Stimulated activated CD4-positive, alpha-beta T cell treated with anti-CD3 and anti-CD28 coated beads, Interleukin-2, amount 100 ng/mL, for 4 hours (primary cell): ENCODE results near the gene DIP2C.
"Not testable (repeated sequence)": the region's sequence is repeated elsewhere in the genome, so short reads cannot be mapped to it uniquely, and the experiment has no call there.

Source experiments
- DNase-seq: peaks from one replicate; pipeline ENCODE4 v3.0.0-alpha.2; 2020; ENCODE audit warnings: low read depth

DIP2C gene

GRCh38 chr10:660413-660969, 29.0 kb downstream of the DIP2C start:
- DNase-seq, result no peak

DNA sequence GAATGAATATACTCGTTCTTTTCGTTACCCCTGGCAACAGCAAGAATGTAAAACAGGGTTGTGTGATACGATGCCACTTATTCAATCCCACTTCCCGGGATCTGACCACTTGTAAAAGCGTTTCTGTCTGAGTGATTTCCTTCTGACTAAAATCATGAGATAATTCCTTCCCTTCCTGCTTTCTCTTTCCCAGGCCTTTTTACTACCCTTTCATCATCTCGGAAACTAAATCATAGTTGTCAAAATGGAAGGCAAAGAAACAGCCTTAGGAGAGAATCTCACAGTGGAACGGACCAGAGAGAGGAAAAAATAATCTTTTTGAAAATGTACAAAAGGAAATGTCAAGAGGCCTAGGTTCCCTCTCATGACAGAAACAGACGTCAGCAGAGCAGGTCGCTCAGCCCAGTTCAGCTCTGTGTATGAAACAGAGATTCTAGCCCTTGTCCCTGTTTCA, 29.8 kb downstream of the DIP2C start:
- DNase-seq, result no peak

GRCh38 chr10:657816-658350, 31.6 kb downstream of the DIP2C start:
- DNase-seq, result not testable (repeated sequence)

- DNase-seq, result no peak
Measured at GRCh38 chr10:656883-657282, 32.6 kb downstream of the DIP2C start.

DNA sequence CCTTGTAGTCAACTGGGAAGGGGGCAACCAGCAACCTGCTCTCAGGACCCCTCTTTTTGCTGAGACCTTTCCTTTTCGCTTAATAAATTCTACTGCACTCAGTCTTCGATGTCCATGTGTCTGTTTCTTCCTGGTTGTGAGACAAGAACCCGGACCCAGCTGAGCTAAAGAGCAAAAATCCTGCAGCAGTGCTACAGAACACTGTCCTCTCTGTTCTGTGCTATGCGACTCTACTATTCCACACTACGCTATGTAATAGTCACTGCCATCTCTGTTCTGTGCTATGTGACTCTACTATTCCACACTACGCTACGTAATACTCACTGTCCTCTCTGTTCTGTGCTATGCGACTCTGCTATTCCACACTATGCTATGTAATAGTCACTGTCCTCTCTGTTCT, 34.3 kb downstream of the DIP2C start:
- no peak for DNase-seq

GRCh38 chr10:654647-654996, 34.8 kb downstream of the DIP2C start:
- DNase-seq, result no peak

DNA sequence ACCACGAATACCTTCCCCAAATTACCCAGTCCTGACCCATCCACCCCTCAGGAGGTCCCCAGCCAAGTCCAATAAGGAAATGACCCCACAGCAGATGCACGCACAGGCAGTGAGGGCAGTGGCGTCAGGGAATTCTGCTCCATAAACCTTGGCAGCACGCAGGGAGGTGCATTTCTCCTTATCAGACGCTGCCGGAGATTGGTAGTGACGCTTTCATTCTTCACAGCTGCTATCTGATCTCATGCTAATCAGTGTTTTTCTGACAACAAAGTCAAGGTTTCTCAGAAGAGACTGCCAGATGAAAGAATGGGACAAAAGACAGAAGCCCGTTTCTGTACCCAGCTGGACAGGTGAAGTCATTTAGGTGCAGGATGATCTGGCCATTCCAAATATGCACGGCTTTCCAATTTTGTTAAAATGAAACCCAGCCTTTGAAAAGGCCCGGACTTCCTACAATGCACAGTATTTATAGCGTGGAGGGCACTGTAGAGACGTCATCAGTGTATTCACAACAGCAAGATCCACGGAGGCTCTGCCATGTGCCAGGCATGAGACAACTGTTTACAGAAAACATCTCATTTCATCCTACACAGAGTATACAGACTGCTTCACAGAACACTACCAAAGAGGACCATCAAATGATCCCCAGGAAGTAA, 35.3 kb downstream of the DIP2C start:
- no peak for DNase-seq

DNA sequence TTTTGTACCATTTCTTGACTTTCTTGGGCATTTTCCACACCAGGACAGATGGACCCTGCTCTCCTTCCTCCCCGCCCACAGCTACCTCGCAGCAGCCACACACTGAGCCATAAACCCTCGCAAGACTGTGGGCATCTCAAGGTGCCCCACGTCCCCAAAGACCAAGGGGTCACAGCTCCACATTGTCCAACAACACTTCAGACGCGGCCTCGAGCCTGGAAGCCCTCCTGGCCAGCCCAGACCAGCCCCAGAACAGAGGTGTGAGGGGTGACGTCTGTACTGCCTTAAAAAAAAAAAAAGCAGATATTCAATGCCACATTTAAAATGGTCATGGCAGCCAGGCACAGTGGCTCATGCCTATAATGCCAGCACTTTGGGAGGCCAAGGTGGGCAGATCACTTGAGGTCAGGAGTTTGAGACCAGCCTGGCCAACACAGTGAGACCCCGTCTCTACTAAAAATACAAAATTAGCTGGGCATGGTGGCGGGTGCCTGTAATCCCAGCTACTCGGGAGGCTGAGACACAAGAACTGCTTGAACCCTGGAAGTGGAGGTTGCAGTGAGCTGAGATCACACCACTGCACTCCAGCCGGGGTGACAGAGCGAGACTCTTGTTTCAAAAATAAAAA, 36.5 kb downstream of the DIP2C start:
- not testable (repeated sequence) for DNase-seq

- no peak for DNase-seq
Measured at GRCh38 chr10:652233-652632, 37.2 kb downstream of the DIP2C start.

- no peak for DNase-seq
Measured at GRCh38 chr10:651692-652091, 37.8 kb downstream of the DIP2C start.

GRCh38 chr10:650886-651615, 38.4 kb downstream of the DIP2C start:
- DNase-seq, result no peak

GRCh38 chr10:650441-650851, 39.0 kb downstream of the DIP2C start:
- DNase-seq, result no peak

DNA sequence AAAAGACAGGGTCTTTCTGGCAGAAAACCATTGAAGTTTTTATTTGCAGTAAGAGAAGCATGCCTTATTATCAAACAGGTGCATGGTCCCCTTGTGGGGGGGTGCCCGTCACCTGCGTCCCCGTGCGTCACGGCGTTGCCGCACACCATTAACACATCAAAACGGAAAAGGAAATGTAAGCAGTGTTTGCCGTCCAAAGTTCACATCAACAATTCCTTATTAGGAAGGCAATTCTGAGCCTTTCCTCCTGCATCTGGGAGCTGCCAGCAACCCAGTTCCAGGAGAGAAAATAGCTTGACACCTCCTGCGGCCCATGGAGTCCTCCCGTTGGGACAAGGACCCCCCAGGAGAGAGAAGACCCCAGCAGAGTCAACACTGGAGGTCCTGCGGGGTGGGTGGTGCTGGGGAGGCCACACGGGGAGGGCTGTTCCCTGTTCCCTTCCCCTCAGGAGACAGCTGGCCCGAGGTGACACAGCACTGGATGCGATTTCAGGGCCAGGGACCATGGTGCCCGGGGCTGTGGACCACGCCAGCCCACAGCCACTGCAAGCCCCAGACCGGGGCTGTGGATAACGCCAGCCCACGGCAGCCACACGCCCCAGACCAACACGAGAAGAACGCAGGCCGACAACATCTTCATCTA, 39.5 kb downstream of the DIP2C start:
- DNase-seq, result no peak

GRCh38 chr10:649445-649797, 40.0 kb downstream of the DIP2C start:
- no peak for DNase-seq

GRCh38 chr10:647019-647418, 42.4 kb downstream of the DIP2C start:
- not testable (repeated sequence) for DNase-seq

- no peak for DNase-seq
Measured at GRCh38 chr10:646118-646524, 43.3 kb downstream of the DIP2C start.

- no peak for DNase-seq
Measured at GRCh38 chr10:644943-645334, 44.5 kb downstream of the DIP2C start.

DNA sequence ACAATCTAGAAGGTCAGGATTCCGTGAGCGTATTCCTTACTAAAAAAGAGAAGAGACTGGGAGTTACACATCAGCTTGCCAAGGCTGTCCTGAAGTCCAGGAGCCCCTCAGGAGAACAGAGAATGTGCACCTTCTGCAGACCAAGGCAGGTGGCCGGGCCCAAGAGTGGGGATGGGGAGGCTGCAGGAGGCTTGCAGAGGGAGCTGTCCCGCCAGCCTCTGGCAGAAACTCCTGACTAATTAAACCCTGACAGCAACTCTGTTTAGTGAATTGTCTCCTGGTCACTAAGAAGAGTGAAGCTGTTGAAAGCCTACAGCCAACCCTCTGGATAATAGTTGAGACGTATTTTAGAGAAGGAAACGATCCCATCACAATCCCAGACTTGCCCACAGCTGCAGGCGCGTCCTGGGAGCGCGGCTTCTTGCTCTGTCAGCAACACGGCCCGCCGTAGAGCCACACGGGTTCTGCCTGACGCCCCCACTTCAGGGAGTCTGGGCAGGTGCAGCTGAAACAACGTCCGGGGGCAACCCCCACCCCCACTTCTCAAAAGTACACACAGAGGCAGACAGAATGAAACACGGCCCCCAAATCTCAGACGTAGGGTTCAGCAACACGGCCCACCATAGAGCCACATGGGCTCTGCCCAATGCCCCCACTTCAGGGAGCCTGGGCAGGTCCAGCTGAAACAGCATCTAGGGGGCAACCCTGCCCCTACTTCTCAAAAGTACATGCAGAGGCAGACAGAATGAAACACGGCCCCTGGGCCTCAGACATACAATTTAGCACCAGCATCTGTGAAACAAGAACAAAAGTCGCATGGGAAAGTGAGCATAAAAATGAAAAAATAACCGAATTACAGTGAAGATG, 45.2 kb downstream of the DIP2C start:
- no peak for DNase-seq

DNA sequence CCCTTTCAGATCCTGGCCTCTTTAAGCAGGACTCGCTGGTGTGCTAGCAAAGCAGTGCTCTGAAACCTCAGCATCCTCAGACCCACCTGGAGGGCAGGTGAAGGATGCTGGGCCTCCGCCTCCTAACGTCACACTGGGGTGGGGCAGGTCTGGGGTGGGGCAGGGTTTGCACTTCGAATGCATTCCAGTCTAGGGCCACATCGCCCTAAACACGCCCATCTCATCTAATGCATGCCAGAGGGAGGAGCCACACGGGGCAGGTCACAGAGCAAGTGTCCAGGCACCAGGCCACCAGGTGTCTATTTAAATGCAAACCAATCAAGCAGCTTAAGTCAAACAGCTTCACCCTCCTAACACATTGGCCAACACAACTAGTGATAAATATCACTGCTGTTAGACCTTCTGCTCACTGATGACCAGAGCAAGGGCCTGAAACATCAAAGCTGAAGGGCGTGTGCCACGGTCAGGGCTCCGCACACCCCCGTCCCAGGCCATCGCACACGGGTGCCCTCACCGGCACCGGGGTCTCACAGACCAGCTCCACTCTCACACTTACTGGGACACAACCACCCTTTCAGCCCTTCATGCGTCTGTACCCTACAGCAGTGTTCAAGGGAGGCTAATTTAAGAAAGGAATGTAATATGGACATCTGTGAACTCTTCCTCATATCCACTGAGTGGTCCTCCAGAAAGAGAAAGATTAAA, 47.1 kb downstream of the DIP2C start:
- DNase-seq, result no peak

GRCh38 chr10:641149-642010, 48.1 kb downstream of the DIP2C start:
- DNase-seq, result no peak
